ENCODE measurements around the gene HYPK.
A peak's percentile ranks its signal among the peaks of the same experiment; 100 is the strongest.

HYPK gene, protein sequence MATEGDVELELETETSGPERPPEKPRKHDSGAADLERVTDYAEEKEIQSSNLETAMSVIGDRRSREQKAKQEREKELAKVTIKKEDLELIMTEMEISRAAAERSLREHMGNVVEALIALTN

DNA sequence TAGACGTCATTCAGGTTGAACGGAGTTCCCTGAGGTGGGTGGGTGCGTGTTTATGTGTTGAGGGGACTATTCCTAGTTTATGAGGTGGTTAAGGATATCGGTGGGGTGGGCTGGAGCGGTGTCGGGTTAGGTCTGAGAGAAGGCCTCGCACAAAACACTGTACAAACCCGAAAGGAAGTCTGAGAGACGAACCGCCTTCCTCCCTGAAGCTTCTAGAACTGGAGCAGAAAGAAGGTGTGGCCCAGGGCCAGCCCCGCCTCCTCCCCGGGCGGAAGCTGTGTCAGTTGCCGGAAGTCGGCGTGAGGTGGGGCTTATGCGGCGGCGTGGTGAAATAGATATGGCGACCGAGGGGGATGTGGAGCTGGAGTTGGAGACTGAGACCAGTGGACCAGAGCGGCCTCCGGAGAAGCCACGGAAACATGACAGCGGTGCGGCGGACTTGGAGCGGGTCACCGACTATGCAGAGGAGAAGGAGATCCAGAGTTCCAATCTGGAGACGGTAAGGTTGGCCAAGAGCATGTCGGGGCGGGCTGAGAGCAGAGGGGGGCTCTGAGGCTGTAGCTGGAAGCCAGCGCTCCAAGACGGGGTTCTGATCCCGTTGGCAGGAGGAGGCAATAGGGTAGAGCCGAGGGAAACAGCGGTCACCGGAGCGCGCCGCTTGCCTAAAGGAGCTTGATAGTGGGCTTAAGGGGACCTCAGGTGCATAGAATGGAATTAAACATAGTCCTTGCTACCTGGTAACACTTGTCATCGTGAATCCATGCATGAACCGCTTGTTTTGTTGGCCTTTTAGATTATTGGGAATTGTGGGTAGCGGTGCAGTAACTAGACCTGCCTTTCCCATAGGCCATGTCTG lies at the start of gene HYPK:
Gene HYPK, plus strand, starts transcription at position 314 of the 856 bp plus-strand sequence. Its CDS starts 24 bp downstream, at position 338.
- DNase-seq (ENCODE audit: low read depth), result peak; percentile 90

DNA sequence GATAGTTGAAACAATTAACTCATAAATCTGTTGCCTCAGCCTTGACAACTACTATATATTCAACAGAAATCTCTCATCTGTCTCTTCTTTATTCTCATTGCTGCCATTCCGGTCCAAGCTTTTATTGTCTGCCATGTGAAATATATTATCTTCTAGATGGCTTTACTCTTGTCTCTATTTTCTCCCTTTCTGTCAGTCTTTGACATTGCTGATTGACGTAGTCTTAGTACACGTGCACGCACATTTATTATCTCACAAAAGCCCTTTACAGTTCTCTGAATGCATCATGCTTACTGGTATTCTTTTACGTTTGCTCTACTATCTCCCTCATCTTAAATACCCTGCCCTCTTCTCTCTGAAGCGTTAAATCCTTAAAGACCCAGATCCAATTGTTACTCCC lies 48.5 kb upstream of the HYPK start:
- no peak for DNase-seq (ENCODE audit: low read depth)

DNA sequence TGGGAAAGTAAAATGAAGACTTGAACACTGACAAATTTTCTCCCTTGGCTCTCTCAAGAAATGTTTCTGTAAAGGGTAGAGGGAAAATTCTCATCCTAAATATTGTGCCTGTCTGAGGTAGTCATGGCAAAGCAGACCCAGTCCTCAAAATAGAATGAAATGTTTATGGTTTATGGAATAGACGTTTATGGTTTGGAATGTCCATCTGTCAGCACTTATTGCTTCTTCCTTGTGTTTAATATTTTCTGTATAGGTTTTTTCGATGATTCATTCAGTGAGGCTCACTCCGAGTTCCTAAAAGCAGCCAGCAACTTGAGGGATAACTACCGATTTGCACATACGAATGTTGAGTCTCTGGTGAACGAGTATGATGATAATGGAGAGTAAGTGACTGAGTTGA lies 37.6 kb upstream of the HYPK start:
- DNase-seq (ENCODE audit: low read depth), result no peak

DNA sequence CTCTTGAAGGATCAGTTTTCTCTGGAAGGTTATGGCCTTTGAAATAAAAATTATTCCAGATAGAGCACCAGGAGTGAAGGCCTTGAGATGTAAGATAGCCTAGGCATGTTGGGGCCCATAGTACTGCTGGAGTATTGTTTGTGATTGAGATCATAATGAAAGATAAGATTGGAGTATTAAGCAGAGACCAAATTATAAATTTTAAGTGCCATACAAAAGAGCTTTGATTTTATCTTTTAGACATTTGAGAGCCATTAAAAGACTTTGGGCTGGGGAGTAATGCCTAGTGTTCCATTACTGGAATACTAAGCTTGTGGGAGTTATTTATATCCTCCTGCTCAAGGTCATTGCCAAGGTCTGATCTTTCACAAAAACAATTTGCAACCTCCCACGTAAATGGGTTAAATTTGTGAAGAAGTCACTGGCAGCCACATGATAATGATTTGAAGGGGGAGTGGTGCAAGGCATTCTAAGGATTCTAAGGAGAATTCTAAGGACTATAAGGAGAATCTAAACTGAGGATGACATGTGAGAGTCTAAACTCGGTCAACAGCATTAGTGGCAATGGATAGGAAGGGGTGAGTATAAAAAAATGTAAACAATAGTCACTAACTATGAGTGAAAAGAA lies 36.5 kb upstream of the HYPK start:
- no peak for DNase-seq (ENCODE audit: low read depth)

DNA sequence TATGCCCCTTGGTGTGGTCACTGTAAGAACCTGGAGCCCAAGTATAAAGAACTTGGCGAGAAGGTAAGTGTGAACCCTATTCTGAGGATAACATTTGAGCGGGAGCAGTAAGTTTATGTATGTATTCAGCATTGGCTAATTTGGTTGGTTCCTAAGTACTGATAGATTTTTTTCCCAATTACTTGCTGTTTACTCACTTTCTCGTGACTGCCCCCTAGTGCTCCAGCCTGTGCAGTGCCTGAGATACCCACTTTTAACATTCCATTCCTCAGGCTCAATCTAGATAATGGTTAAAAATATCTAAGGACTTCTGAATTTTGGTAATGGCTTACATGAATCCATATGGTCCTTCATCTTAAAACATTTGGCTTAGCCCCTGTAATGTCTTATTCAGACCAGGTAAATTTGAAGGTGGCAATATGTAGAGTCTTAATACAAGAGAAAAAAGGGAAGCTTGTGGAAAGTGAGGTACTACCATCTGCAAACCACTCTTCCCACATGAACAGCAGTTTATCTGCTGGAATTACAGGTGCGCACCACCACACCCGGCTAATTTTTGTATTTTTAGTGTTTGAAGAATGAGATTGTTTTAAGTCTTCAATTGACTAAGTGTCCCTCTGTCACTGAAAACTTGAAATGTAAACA lies 30.7 kb upstream of the HYPK start:
- DNase-seq (ENCODE audit: low read depth), result peak; percentile 54

DNA sequence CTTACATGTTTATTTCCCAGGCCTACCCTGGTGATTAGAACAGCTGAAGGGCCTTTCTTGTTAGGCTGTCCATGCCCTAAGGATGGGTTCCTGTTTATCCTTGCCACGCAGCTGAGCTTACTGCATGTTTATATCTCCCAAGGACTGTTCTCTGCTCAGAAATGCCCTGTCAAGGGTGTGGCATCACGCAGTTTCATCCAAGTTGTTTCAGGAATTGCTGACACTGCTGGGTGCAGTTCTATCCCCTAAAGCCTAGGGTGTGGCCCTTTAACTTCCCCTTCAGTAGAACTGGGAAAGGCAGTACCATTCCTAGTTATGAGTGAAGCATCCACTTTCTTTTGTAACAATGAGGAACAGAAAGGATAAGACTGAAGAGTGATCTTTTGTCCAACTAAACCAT lies 28.6 kb upstream of the HYPK start:
- no peak for DNase-seq (ENCODE audit: low read depth)

DNA sequence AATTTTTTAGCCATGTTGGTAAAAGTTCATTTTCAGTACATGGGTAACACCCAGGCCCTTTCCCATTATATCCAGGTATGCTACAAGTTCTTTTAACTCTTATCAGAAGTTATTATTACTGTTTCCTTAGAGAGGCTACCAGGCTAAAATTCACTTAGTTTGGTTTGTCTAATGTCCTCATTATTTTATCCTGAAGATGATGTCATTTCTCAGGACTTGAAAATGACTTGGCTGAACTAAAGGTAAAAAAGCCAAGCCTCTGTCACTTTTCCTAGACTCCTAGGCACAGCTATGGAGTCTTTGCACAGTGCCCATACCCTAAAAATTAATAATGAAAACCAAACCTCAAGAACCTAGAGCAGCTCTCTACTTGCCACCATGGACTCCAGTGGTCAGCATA lies 27.8 kb upstream of the HYPK start:
- no peak for DNase-seq (ENCODE audit: low read depth)

DNA sequence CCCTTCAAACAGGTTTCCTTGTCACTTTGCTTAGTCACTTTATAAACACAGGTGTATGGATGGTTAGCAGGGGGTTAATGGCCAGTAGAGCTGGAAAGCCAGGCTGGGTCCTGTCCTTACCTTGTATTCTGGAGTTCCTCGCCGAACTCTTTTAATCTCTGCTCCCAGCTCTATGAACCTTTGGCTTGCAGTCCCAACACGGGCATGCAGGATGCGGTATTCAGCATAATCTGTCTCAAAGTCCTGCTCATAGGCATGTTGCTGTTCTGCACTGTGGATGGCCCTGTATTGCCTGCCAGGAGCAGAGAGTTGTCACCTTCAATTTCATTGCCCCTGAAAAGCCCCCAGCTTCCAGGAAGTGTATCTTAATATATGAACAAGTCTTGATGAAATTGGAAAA lies 26.3 kb upstream of the HYPK start:
- DNase-seq (ENCODE audit: low read depth), result no peak

DNA sequence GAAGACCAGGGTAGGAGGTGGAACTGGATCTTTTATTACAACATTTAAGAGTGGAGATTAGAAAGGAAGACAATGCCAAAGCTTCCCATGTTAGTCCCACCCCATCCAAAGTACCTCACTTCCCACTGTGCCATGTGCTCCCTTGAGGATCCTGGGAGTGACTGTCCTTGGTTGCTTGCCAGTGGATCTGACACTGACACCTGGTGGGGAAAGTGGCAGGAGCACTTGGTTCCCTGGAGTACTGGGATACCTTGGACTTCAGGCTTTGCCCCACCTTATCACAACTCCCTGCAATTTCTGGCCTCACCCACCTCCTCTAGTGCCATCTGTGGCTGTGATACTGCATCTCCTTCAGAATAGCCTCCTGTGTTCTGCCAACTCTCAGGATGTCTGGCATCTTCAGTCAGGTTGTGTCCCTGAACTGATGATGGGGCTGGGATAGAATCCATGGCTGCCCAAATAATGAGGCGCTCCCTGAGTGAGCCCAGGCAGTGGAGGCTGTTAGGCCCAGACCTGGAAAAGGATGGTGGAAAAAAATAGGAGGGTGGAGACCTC lies 24.9 kb upstream of the HYPK start:
- DNase-seq (ENCODE audit: low read depth), result no peak

DNA sequence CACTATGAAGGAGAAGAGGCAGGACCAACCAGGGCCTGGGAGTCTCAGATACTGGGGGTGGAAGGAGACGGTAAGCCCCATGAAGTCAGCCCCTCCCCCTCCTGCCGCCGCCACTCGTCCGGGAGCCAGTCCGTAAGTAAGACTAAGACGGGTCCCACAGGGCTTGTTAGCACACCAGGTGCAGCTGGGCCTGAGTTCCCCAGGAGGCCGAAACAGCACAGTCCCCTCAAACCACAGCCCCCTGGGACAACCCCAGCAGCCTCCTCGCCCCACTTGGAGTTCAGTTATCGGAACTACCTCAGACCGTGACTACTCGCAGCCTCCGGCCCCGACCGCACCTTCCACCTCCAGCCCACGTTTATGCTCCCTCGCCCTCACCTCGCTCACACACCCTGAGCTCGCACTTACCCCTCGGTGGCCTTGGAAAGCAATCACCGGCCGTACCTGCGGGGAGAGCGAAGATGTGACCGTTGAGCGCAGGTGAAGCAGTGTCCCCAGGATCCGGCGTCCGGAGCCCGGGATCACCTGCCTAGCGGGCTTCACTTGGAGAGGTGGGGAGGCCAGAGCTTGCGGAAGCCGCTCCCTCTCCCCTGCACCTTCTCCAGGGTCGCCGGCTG lies 24.2 kb upstream of the HYPK start:
- DNase-seq (ENCODE audit: low read depth), result no peak

DNA sequence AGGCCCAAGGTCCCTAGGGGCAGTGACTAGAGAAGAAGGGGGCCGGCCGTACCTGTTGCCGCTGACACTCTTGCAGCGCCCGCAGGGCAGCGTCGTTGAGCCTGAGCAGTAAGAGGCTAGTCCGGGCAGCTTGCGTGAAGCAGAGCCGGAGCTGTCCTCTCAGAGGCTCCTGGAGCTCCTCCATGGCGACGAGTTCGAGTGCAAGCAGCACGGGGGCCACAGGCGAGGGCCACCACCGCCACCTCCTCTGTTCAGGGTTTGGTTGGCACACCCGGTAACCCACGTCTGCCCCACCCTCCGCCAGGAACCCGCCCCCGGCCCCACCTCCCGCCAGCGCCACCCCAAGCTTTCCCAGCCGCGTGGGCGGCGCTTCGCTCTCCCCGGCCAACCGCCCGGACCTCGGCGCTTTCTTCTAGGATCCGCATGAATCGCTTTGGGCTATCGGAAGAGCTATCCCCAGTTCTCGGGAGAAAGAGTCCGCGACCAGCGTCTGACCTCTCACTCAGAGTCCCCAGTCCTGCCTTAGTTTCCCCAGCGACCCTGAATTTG lies 23.6 kb upstream of the HYPK start, which contains the start of gene ELL3:
Gene ELL3, minus strand, starts transcription at position 249 of the 549 bp plus-strand sequence. Its CDS starts 65 bp downstream, at position 184.
- peak; percentile 65 for DNase-seq (ENCODE audit: low read depth)

DNA sequence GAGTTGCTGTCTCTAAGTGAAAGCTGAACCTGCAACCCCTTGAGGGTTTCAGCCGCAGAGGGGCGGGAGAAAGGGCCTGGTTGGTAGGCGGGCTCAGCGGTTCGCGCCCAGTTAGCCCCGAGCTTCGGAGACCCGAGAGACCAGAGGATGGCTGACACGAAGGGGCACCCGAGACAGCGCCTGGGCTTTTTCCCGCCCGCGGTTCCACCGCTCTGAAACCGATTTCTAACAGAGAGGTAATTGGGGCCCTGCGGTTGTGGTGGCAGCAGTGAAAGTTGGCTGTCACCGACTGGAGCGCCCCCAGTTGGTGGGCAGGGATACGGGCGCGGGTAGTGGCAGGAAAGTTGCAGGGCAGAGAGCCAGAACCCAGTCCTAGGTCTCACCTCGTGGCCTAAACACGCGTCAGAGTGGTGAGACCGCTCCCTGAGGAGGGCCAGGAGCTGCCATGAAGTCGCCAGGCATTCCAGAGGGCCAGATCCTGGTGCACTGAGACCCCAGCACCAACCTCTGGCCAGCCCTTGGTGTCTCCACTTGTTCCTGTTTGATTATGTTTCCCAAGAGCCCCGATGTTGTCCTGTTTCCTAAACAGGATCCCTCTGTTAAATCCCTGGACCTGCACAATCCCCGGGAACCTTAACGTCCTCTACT lies 23.0 kb upstream of the HYPK start:
- peak; percentile 70 for DNase-seq (ENCODE audit: low read depth)

DNA sequence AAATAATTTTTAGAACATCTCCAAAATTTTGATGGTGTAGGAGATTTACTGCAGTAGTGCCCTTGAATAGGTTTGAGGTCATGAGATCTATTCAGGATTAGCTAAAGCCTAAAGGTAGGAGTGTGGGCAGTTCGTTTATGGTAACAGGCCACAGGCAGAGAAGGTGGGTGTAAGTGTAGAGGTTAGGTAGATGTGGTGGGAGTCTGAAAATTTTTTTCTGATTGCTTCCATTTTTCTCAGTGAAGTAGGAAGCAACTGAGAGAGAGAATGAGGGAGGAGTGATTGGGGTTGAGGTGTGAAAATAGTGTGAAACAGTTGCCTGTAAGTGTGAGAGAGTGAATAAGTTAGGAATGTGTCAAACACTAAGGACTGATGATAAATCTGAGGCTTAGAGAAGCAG lies 21.4 kb upstream of the HYPK start:
- DNase-seq (ENCODE audit: low read depth), result no peak

DNA sequence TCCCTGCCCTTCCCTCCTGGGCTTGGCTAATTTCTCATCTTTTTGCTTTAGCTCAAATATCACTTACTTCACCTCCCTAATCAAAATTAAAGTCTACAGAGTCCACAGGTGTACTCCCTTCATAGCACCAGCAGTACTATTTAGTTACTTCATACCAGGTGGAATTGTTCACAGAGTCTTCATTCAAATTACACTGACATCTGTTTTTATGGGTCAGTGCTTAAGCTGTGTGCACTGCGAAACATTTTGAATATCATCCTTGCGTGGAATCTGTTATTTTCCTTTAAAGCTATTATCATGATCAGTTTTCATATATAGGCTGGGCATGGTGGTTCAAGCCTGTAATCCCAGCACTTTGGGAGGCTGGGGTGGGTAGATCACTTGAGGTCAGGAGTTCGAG lies 11.0 kb upstream of the HYPK start:
- DNase-seq (ENCODE audit: low read depth), result no peak

DNA sequence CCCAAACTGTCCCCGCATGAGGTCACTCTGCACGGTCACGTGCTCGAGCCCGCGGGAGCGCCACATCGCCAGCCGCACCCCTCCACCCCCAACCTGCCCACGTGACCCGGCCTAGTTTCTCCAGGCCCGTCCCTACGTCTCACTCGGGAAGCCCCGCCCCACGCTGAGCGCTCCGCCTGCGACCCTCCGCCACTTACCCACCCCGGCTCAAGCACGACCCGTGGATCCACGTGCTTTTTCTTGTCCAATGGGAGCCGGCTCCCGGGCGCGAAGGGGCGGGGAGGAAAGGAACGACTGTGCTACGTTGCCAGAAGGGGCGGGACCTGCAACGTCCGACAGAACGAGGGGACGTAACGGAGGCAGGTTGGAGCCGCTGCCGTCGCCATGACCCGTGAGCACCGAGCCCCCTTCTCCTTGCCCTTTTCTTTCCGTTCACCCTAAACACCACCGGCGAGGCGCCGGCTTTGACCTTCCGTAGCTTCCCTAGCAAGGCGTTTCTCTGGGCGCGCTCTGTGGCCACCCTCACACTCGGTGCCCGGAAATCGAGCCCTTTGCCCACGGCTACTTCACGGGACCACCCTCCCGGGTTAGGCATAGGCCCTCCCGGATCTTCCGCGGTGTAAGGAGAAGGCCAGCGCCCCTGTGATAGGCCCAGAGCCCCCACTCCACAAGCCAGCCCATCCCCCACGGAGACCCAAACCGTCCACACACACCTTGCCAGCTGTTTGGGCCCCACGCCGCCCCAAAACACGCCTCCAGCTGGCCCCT lies 8.2 kb upstream of the HYPK start, which contains the start of gene SERF2:
Gene SERF2, plus strand, starts transcription at position 328 of the 768 bp plus-strand sequence. Its CDS starts 57 bp downstream, at position 385.
- DNase-seq (ENCODE audit: low read depth), result peak; percentile 100

DNA sequence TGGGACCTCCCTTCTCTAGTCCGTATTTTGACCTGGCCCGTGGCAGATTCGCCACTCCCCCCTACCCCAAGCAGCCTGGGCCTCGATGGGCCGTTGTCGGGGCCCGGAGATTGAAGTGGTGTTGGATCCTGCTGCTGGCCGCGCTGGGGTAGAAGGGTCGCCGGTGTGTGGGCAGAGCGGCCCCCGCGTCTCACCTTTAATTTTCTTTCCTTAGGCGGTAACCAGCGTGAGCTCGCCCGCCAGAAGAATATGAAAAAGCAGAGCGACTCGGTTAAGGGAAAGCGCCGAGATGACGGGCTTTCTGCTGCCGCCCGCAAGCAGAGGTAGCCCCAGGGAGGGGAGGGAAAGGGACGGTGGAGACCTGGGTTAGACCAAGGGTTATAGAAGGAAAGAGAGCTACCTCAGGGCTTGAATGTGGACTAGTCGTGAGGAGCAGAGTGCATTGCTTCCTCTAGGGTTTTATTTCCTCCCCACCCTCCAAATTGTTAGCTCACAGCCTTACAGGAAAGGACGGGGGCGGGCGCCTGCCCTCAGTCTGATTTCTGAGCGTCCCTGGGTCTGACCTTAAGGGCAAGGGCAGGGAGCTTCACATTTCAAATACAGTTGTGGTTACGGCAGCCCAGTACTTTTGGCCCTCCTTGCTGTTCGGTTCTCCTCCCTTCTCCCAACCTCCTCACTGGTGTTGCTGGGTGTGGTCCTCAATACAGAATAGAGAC lies 7.5 kb upstream of the HYPK start:
- DNase-seq (ENCODE audit: low read depth), result peak; percentile 40

DNA sequence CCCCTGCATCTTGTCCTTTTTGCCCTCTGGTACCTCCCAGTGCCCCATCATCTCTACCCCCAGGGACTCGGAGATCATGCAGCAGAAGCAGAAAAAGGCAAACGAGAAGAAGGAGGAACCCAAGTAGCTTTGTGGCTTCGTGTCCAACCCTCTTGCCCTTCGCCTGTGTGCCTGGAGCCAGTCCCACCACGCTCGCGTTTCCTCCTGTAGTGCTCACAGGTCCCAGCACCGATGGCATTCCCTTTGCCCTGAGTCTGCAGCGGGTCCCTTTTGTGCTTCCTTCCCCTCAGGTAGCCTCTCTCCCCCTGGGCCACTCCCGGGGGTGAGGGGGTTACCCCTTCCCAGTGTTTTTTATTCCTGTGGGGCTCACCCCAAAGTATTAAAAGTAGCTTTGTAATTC lies 6.8 kb upstream of the HYPK start:
- DNase-seq (ENCODE audit: low read depth), result no peak

DNA sequence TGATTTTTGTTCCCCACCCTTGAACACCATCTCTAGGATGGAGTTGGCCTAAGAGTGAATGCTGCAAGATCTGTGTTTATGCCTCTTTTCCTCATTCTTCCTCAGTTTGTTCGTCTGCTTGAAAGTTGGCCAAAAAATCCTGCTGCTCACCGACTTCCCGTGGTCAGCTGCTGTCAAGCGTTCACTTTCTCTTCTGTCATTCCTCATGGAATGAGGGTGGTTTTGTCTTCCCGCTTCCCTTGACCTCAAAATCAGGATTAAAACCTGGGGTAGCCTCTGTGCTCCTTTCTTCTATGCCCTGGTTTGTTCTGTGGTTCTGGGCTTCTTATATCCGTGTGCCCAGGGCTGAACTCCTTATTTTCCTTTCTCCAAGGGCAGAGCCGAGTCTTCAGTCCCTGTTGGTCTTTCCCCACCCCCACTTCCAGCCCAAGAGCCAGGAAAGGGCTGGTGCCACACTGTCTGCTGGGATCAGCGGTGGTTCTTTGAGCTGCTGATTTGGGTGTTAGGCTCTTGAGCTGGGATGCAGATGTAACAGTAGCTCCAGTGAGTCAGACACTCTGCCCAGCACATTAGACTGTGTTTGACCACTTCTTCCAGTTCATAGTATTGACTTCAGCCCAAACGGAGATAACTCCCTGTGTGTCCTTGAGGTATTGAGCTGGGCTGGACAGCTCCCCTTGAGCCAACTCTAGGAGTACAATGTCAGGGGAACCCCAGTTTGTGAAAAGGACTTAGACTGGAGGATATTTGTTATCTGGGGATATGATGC lies 5.9 kb upstream of the HYPK start:
- peak; percentile 33 for DNase-seq (ENCODE audit: low read depth)

DNA sequence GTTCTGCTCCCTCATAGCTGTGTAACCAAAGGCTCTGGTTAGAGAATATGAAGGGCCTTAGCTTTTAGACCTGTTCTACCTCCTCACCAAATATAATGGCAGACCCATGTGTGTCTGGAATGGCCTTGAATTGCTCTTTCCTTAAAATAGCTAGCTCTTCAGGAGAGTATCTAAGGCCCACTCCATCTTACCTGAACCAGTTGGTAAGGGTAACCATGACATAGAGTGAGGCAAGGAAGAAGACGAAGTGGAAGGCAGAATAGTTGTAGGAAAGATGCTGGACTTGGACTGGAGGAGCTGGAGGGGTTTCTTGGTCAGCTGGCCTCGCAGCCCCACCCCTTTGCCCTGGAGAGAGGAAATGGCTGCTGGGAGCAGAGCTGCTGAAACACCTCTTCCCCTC lies 5.2 kb upstream of the HYPK start:
- DNase-seq (ENCODE audit: low read depth), result no peak
